BE2C (cell line): ENCODE data around the gene DTNB.

Experiments used
- DNase-seq: peaks from one replicate; pipeline ENCODE4 v3.0.0-alpha.2; 2020
- H3K27me3 ChIP-seq: fragments of 250-450 bp; sonication (Bioruptor Pico); 2 replicates; pipeline ENCODE4 v1.5.1; 2020; ENCODE audit warnings: mild to moderate bottlenecking
- H3K36me3 ChIP-seq: fragments of 250-450 bp; sonication (Bioruptor Pico); 2 replicates; pipeline ENCODE4 v1.5.1; 2020; ENCODE audit warnings: mild to moderate bottlenecking
- H3K4me1 ChIP-seq: fragments of 250-450 bp; sonication (Bioruptor Pico); 2 replicates; pipeline ENCODE4 v1.5.1; 2020
- H3K4me3 ChIP-seq: 2 replicates; pipeline ENCODE4 v1.5.1; 2011; ENCODE audit warnings: low read depth, low read length
- H3K9me3 ChIP-seq: fragments of 250-450 bp; sonication (Bioruptor Pico); 2 replicates; pipeline ENCODE4 v1.5.1; 2020
- CTCF ChIP-seq: IDR thresholded peaks from 2 replicates; pipeline ENCODE4 v1.5.1; 2012; ENCODE audit warnings: mild to moderate bottlenecking, low read depth, low read length

The DTNB gene

GRCh38 chr2:25339211-25339674 lies 334.1 kb downstream of the DTNB start:
- H3K36me3 ChIP-seq, result no peaks in the 10 kb centered on the region
- H3K9me3 ChIP-seq, result no peaks in the 10 kb centered on the region
- peaks cover 24% of the 10 kb centered on the region for H3K4me1 ChIP-seq
- DNase-seq, result no peak
- H3K4me3 ChIP-seq, result no peak overlapping the region
- no peak for TF ChIP-seq CTCF
- no peaks in the 10 kb centered on the region for H3K27me3 ChIP-seq

GRCh38 chr2:25338401-25338800 lies 335.0 kb downstream of the DTNB start:
- peaks cover 24% of the 10 kb centered on the region for H3K4me1 ChIP-seq
- H3K27me3 ChIP-seq, result no peaks in the 10 kb centered on the region
- no peaks in the 10 kb centered on the region for H3K36me3 ChIP-seq
- H3K4me3 ChIP-seq, result no peak overlapping the region
- no peak for TF ChIP-seq CTCF
- no peaks in the 10 kb centered on the region for H3K9me3 ChIP-seq
- no peak for DNase-seq

GRCh38 chr2:25337891-25338290 lies 335.5 kb downstream of the DTNB start:
- TF ChIP-seq CTCF, result no peak
- H3K36me3 ChIP-seq, result no peaks in the 10 kb centered on the region
- DNase-seq, result no peak
- H3K4me3 ChIP-seq, result no peak overlapping the region
- H3K27me3 ChIP-seq, result no peaks in the 10 kb centered on the region
- no peaks in the 10 kb centered on the region for H3K9me3 ChIP-seq
- H3K4me1 ChIP-seq, result peaks cover 24% of the 10 kb centered on the region

- no peak for DNase-seq
- Histone ChIP-seq H3K4me3 (no peak overlapping the region), H3K27me3 (no peaks in the 10 kb centered on the region), H3K4me1 (peaks cover 21% of the 10 kb centered on the region), H3K9me3 (no peaks in the 10 kb centered on the region), H3K36me3 (no peaks in the 10 kb centered on the region)
- TF ChIP-seq CTCF, result no peak
Observed at GRCh38 chr2:25337276-25337675, 336.1 kb downstream of the DTNB start.

GRCh38 chr2:25336383-25336841 lies 337.0 kb downstream of the DTNB start:
- no peaks in the 10 kb centered on the region for H3K9me3 ChIP-seq
- H3K4me3 ChIP-seq, result no peak overlapping the region
- TF ChIP-seq CTCF, result no peak
- H3K36me3 ChIP-seq, result no peaks in the 10 kb centered on the region
- H3K27me3 ChIP-seq, result no peaks in the 10 kb centered on the region
- no peak for DNase-seq
- peaks cover 21% of the 10 kb centered on the region for H3K4me1 ChIP-seq

- Histone ChIP-seq H3K36me3 (no peaks in the 10 kb centered on the region), H3K4me1 (peaks cover 21% of the 10 kb centered on the region), H3K9me3 (no peaks in the 10 kb centered on the region), H3K27me3 (no peaks in the 10 kb centered on the region), H3K4me3 (no peak overlapping the region)
- DNase-seq, result peak; percentile 47
- no peak for TF ChIP-seq CTCF
Observed at GRCh38 chr2:25335971-25336370, 337.4 kb downstream of the DTNB start.
